Ishikawa (cell line): ENCODE results near the gene FABP6.
A peak's percentile ranks its signal among the peaks of the same experiment; 100 is the strongest.

Source experiments
- CEBPB ChIP-seq: IDR thresholded peaks from 2 replicates; pipeline ENCODE4 v1.6.1; 2012
- CREB1 ChIP-seq: IDR thresholded peaks from 2 replicates; pipeline ENCODE4 v1.6.1; 2012; ENCODE audit warnings: low read depth
- EGR1 ChIP-seq: IDR thresholded peaks from 2 replicates; pipeline ENCODE4 v1.6.1; 2012
- EP300 ChIP-seq: IDR thresholded peaks from 2 replicates; pipeline ENCODE4 v1.6.1; 2012; ENCODE audit warnings: borderline replicate concordance
- FOXM1 ChIP-seq: IDR thresholded peaks from 2 replicates; pipeline ENCODE4 v1.6.1; 2012; ENCODE audit warnings: low read depth, borderline replicate concordance
- NFIC ChIP-seq: IDR thresholded peaks from 2 replicates; pipeline ENCODE4 v1.6.1; 2012
- RAD21 ChIP-seq: IDR thresholded peaks from 2 replicates; pipeline ENCODE4 v1.6.1; 2012; ENCODE audit warnings: low read depth
- TAF1 ChIP-seq: IDR thresholded peaks from 2 replicates; pipeline ENCODE4 v1.6.1; 2012; ENCODE audit warnings: low read depth, mild to moderate bottlenecking
- TCF12 ChIP-seq: IDR thresholded peaks from 2 replicates; pipeline ENCODE4 v1.6.1; 2012; ENCODE audit warnings: low read depth
- TEAD4 ChIP-seq: IDR thresholded peaks from 2 replicates; pipeline ENCODE4 v1.6.1; 2012
- YY1 ChIP-seq: IDR thresholded peaks from 2 replicates; pipeline ENCODE4 v1.6.1; 2012; ENCODE audit warnings: low read depth
- ZBTB7A ChIP-seq: IDR thresholded peaks from 2 replicates; pipeline ENCODE4 v1.6.1; 2012; ENCODE audit warnings: low read depth
- TF ChIP-seq, protein P1 (sequence below): IDR thresholded peaks from 2 replicates; pipeline ENCODE4 v1.6.1; 2012; ENCODE audit warnings: low read depth, mild to moderate bottlenecking
- TF ChIP-seq, protein P2 (sequence below): IDR thresholded peaks from 2 replicates; pipeline ENCODE4 v1.6.1; 2012
- TF ChIP-seq, protein P3 (sequence below): IDR thresholded peaks from 2 replicates; pipeline ENCODE4 v1.6.1; 2012

The FABP6 gene

DNA sequence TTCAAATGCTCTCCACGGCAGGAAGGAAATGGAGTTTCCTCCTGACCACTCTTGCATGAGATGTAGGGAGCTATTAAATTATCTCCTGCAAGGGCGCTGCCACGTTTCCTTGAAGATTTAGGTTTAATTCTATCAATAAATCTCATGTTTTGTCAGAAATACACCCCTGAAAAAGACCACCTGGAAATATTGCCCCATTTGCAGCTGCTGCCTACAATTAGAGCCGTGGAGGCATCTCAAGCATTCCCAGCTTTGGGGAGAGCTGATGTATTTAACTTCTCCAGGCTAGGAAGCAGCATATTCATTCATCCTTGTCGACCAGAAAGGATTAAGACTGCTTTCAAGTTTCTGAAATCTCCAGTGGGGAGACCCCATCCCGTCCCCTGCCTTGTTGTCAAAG, 42.5 kb downstream of the FABP6 start:
- 0 out of 2 replicates have a peak, but pooled peaks have one; percentile 39 for TF ChIP-seq TCF12
- no peak for TF ChIP-seq EGR1

DNA sequence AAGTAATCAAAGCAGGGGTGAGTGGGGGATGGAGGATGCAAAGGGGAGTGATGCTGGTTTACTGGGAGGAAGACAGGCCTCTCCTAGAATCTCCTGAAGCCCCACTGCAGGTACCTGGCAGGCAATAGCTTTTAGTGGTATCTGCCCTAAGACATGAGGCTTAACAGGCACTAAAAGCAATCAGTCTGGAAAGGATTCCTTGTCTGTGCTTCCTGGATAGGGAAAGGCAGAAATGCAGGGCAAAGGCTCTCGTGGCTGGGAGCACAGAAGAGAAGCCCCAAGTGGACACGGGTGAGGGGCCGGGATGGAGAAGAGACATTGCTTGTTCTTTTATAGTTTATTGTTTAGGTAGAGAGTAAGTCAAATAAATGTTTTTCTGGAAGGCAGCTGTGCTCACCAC, 43.0 kb downstream of the FABP6 start:
- TF ChIP-seq, protein P1, sequence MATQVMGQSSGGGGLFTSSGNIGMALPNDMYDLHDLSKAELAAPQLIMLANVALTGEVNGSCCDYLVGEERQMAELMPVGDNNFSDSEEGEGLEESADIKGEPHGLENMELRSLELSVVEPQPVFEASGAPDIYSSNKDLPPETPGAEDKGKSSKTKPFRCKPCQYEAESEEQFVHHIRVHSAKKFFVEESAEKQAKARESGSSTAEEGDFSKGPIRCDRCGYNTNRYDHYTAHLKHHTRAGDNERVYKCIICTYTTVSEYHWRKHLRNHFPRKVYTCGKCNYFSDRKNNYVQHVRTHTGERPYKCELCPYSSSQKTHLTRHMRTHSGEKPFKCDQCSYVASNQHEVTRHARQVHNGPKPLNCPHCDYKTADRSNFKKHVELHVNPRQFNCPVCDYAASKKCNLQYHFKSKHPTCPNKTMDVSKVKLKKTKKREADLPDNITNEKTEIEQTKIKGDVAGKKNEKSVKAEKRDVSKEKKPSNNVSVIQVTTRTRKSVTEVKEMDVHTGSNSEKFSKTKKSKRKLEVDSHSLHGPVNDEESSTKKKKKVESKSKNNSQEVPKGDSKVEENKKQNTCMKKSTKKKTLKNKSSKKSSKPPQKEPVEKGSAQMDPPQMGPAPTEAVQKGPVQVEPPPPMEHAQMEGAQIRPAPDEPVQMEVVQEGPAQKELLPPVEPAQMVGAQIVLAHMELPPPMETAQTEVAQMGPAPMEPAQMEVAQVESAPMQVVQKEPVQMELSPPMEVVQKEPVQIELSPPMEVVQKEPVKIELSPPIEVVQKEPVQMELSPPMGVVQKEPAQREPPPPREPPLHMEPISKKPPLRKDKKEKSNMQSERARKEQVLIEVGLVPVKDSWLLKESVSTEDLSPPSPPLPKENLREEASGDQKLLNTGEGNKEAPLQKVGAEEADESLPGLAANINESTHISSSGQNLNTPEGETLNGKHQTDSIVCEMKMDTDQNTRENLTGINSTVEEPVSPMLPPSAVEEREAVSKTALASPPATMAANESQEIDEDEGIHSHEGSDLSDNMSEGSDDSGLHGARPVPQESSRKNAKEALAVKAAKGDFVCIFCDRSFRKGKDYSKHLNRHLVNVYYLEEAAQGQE = no peak
- no peak for TF ChIP-seq TEAD4
- no peak for TF ChIP-seq YY1
- TF ChIP-seq FOXM1 = no peak
- TF ChIP-seq, protein P2, sequence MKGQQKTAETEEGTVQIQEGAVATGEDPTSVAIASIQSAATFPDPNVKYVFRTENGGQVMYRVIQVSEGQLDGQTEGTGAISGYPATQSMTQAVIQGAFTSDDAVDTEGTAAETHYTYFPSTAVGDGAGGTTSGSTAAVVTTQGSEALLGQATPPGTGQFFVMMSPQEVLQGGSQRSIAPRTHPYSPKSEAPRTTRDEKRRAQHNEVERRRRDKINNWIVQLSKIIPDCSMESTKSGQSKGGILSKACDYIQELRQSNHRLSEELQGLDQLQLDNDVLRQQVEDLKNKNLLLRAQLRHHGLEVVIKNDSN = no peak
- no peak for TF ChIP-seq CREB1
- no peak for TF ChIP-seq EGR1
- no peak for TF ChIP-seq EP300
- TF ChIP-seq ZBTB7A = no peak
- no peak for TF ChIP-seq RAD21
- no peak for TF ChIP-seq TCF12
- TF ChIP-seq NFIC = no peak
- no peak for TF ChIP-seq CEBPB
- TF ChIP-seq, protein P3, sequence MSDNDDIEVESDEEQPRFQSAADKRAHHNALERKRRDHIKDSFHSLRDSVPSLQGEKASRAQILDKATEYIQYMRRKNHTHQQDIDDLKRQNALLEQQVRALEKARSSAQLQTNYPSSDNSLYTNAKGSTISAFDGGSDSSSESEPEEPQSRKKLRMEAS = no peak
- TF ChIP-seq TAF1 = no peak

DNA sequence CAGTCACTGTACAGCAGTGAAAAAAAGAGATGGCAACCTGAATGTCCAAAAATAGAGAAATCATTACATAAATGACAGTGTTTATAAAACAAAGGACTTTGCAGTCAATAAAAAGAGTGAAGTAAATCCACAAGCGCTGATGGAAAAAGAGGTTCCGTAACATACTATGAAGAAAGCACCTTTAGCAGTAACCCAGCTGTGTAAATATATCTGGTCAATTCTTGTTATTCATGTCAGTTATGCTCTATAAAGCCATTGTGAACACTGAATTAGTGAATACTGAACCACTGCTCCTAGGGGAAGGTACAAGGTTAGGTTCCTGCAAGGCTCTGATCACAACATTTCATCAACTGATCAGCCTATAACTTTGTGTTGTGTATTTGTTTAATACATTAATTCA, 43.6 kb downstream of the FABP6 start:
- no peak for TF ChIP-seq CEBPB
- TF ChIP-seq FOXM1 = no peak
- TF ChIP-seq EGR1 = no peak
- TF ChIP-seq, protein P2 = no peak
- TF ChIP-seq, protein P3 = no peak
- TF ChIP-seq EP300 = no peak
- TF ChIP-seq TEAD4 = no peak
- no peak for TF ChIP-seq CREB1
- TF ChIP-seq RAD21 = no peak
- no peak for TF ChIP-seq NFIC
- no peak for TF ChIP-seq TCF12
- no peak for TF ChIP-seq TAF1
- no peak for TF ChIP-seq ZBTB7A
- TF ChIP-seq, protein P1 = no peak
- no peak for TF ChIP-seq YY1

DNA sequence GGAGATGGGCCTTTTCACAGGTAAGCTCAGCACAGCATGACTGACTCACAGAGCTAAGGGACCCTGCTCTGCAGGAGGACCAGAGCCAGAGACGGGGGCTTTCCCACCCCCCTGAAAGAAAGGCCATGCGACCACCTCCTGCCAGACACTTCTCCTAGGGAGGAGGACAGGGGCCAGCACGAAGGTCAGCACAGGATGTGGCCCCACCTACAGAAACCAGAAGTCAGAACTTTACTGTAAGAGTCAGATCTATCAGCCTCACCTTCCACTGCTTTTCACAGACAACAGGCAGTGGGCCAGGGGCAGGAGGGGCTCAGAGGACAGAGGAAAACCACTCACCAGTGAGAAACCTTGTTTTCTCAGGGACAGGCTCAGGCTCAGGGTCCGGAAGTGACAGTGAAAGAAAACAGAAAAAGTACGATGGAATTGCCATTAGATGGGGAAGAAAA, 45.2 kb downstream of the FABP6 start:
- TF ChIP-seq, protein P3 = no peak
- TF ChIP-seq, protein P2 = no peak
- TF ChIP-seq TCF12 (no peak), CREB1 (no peak), TAF1 (no peak), EGR1 (no peak), TEAD4 (no peak), EP300 (no peak), CEBPB (no peak), YY1 (no peak), RAD21 (no peak), FOXM1 (no peak), ZBTB7A (no peak), NFIC (no peak)
- TF ChIP-seq, protein P1 = no peak
